SK-N-MC (cell line): ENCODE measurements around the gene PPFIA4.

Experiments used
- DNase-seq: peaks from one replicate; pipeline ENCODE4 v3.0.0-alpha.2; 2011; ENCODE audit warnings: low read depth, low spot score
- H3K27ac ChIP-seq: fragments of 200-600 bp; sonication (generic); 2 replicates; pipeline ENCODE4 v1.5.1; 2016; ENCODE audit warnings: mixed run types
- H3K36me3 ChIP-seq: fragments of 200-600 bp; sonication (generic); 2 replicates; pipeline ENCODE4 v1.6.1; 2017; ENCODE audit warnings: antibody characterized with exemption, low read length, mixed read lengths; ENCODE audit not compliant: insufficient read depth
- H3K4me3 ChIP-seq: fragments of 200-600 bp; sonication (generic); 2 replicates; pipeline ENCODE4 v1.5.1; 2016
- H3K9ac ChIP-seq: fragments of 200-600 bp; sonication (generic); 2 replicates; pipeline ENCODE4 v1.8.0; 2017; ENCODE audit warnings: mixed run types, mixed read lengths; ENCODE audit not compliant: insufficient read length
- H3K9me3 ChIP-seq: fragments of 200-600 bp; sonication (generic); 2 replicates; pipeline ENCODE4 v1.6.1; 2017; ENCODE audit warnings: low read depth, mild to moderate bottlenecking, antibody characterized with exemption, low read length, moderate library complexity, mixed read lengths
- EZH2 ChIP-seq: fragments of 200-600 bp; sonication (generic); IDR thresholded peaks from one replicate; pipeline ENCODE4 v1.6.1; 2017; ENCODE audit warnings: antibody characterized with exemption
- FOXP2 ChIP-seq: optimal IDR thresholded peaks from 2 replicates; pipeline ENCODE3; 2011; ENCODE audit warnings: mild to moderate bottlenecking, moderate library complexity; ENCODE audit not compliant: insufficient read depth; ENCODE audit errors: extremely low read length, control extremely low read depth
- POLR2AphosphoS5 ChIP-seq: IDR thresholded peaks from 2 replicates; pipeline ENCODE4 v1.6.1; 2012; ENCODE audit warnings: mild to moderate bottlenecking, low read depth, low read length, borderline replicate concordance

Gene PPFIA4

DNA sequence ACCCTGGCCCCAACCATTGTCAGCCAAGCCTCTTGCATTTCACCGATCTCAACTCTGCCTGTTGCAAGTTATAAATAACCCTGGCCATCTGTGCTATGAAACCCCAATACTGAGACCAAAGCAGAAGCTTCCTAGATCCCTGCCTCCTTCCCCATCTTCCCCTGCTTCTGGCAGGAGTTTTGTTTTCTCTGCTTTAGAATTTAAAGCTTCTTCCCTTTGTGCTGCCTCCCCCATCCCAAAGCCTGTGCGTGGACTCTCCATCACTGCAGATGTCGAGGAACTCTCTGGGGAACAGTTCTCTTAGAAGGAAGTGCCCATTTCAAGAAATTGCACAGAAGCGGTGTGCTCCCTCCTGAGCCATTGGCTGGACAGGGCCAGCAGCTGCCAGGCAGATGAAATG, 76.9 kb downstream of the PPFIA4 start:
- no peak overlapping the region for H3K27ac ChIP-seq

GRCh38 chr1:203103829-203104495, 77.7 kb downstream of the PPFIA4 start:
- DNase-seq, result no peak

More for the DNA sequence above, 76.9 kb downstream of the PPFIA4 start:
- DNase-seq, result no peak
- Histone ChIP-seq H3K9ac (no peak overlapping the region), H3K4me3 (no peak overlapping the region), H3K36me3 (no peaks in the 10 kb centered on the region), H3K9me3 (peaks cover 5% of the 10 kb centered on the region; the same call in 1 of the 2 replicates)
- TF ChIP-seq FOXP2 (no peak), EZH2 (no peak), POLR2AphosphoS5 (no peak)

GRCh38 chr1:203104789-203105390, 78.6 kb downstream of the PPFIA4 start:
- Histone ChIP-seq H3K36me3 (no peaks in the 10 kb centered on the region), H3K9me3 (peaks cover 5% of the 10 kb centered on the region; the same call in 1 of the 2 replicates), H3K27ac (no peak overlapping the region), H3K4me3 (no peak overlapping the region), H3K9ac (no peak overlapping the region)
- TF ChIP-seq EZH2, result no peak
- no peak for TF ChIP-seq FOXP2
- TF ChIP-seq POLR2AphosphoS5, result no peak
- DNase-seq, result no peak

More at GRCh38 chr1:203103829-203104495, 77.7 kb downstream of the PPFIA4 start:
- H3K4me3 ChIP-seq, result no peak overlapping the region
- no peaks in the 10 kb centered on the region for H3K36me3 ChIP-seq
- H3K27ac ChIP-seq, result no peak overlapping the region
- H3K9me3 ChIP-seq, result peaks cover 5% of the 10 kb centered on the region; the same call in 1 of the 2 replicates
- no peak overlapping the region for H3K9ac ChIP-seq
- TF ChIP-seq POLR2AphosphoS5, result no peak
- TF ChIP-seq FOXP2, result no peak
- no peak for TF ChIP-seq EZH2

GRCh38 chr1:203112475-203112874, 86.2 kb downstream of the PPFIA4 start:
- TF ChIP-seq POLR2AphosphoS5, result no peak
- no peak for TF ChIP-seq EZH2
- no peak for TF ChIP-seq FOXP2
- Histone ChIP-seq H3K4me3 (no peak overlapping the region), H3K27ac (no peak overlapping the region), H3K9ac (no peak overlapping the region), H3K9me3 (no peaks in the 10 kb centered on the region), H3K36me3 (no peaks in the 10 kb centered on the region)
- DNase-seq, result no peak

DNA sequence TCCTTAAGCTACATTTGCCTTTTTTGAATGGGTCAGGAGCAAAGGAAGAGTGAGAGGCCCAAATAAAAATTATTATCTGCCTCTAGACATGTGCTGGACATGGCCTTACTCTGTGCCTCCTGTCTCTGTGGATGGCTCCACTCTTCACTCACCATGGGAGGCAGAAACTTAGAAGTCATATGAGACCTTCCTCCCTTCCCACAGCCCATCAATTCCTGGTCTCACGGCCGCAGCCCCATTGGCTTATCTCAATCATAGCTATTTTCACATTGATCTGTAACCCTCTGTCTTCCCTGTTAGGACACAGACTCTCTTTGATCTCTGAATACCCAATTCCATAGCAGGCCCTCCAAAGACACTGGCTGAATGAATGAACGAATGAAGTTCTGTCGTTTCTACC, 87.0 kb downstream of the PPFIA4 start:
- TF ChIP-seq POLR2AphosphoS5, result no peak
- no peak for TF ChIP-seq FOXP2
- no peak for TF ChIP-seq EZH2
- Histone ChIP-seq H3K36me3 (no peaks in the 10 kb centered on the region), H3K4me3 (no peak overlapping the region), H3K9ac (no peak overlapping the region), H3K27ac (no peak overlapping the region), H3K9me3 (no peaks in the 10 kb centered on the region)
- no peak for DNase-seq

DNA sequence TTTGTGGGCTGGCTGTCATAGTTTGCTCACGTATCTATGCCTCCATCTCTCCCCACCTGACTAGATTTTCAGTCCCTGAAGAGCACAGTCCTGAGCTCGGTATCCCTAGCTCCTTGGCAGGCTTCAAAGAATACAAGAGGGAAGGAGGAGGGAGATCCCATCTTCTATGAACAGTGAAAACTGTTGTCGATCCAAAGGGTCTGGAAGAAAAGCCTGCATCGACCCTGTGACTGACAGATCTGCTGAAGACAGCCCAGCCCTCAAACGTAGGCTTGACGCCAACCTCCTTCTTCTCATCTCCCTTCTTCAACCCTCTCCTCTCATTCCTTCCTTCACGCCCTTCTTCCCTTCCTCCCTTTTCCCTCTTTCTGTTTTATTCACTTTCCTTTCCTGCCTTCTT, 87.9 kb downstream of the PPFIA4 start:
- no peaks in the 10 kb centered on the region for H3K36me3 ChIP-seq
- no peak overlapping the region for H3K9ac ChIP-seq
- no peak overlapping the region for H3K4me3 ChIP-seq
- no peak for DNase-seq
- TF ChIP-seq EZH2, result no peak
- no peak for TF ChIP-seq FOXP2
- no peak for TF ChIP-seq POLR2AphosphoS5
- no peaks in the 10 kb centered on the region for H3K9me3 ChIP-seq
- H3K27ac ChIP-seq, result no peak overlapping the region

GRCh38 chr1:203116091-203116820, 90.0 kb downstream of the PPFIA4 start:
- Histone ChIP-seq H3K9me3 (no peaks in the 10 kb centered on the region), H3K36me3 (no peaks in the 10 kb centered on the region), H3K4me3 (no peak overlapping the region), H3K27ac (no peak overlapping the region), H3K9ac (no peak overlapping the region)
- no peak for DNase-seq
- TF ChIP-seq FOXP2 (no peak), EZH2 (no peak), POLR2AphosphoS5 (no peak)
